SH-SY5Y (cell line): ENCODE data around the gene ZNF280B.

Experiments used
- GATA2 ChIP-seq: IDR thresholded peaks from 2 replicates; pipeline ENCODE4 v1.6.1; 2011; ENCODE audit warnings: mild to moderate bottlenecking, low read depth, low read length
- GATA3 ChIP-seq: IDR thresholded peaks from 2 replicates; pipeline ENCODE4 v1.6.1; 2011; ENCODE audit warnings: low read depth, mild to moderate bottlenecking, low read length, moderate library complexity

- TF ChIP-seq GATA2 (no peak), GATA3 (no peak)
Observed at GRCh38 chr22:22526125-22526912, 17.8 kb upstream of the ZNF280B start.
